Stimulated activated CD8-positive, alpha-beta memory T cell treated with anti-CD3 and anti-CD28 coated beads, Interleukin-15, amount 100 ng/mL, for 1 hour (primary cell): ENCODE data around the gene JTB.

Source experiments
- DNase-seq: peaks from one replicate; pipeline ENCODE4 v3.0.0-alpha.2; 2020; ENCODE audit warnings: low read depth

The JTB gene

DNA sequence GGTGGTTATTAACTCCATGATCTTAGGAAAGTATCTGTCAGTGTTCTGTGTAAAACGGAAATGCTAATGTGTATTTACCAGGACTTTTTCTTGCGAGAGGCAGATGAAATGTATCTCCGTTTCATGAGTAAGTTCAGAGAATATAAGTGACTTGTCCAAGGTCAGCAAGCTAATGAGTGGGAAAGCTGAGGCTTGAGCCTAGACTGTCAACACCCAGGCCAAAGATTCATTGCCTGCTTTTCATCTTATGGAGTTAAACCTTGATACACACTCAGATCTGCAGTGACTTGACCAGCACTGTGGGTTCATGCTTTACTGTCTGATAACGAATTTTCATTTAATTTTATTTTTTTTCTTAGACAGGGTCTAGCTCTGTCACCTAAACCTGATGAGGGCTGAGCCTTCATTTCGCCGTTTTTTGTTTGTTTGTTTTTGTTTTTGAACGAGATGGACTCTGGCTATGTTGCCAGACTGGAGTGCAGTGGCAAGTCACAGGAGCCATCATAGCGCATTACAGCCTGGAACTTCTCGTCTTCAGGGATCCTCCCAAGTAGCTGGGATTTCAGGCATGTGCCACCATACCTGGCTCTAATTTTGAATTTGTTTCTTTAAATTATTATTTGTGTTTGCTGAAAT lies 918 bp upstream of the JTB start:
- no peak for DNase-seq

DNA sequence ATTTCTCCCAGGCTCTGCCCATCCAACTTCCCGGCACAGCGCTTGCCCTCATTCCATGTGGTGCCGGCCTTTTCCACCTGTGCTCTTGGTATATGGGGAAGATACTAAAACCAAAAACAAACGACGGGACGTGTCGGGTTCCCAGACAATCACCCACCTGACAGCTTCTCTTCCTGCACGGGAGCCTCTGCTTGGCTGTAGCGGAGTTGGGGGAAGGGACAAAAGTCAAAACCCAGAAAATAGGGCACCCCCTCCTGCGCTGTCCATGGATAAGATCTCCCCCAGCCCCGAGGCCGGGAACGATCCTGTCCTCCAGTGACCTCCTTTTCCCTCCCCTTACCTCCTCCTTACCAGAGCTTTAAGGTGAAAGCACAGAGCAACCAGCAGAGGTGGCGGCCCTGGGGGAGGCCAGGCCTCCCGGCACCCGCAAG lies 640 bp downstream of the JTB start:
- no peak for DNase-seq

DNA sequence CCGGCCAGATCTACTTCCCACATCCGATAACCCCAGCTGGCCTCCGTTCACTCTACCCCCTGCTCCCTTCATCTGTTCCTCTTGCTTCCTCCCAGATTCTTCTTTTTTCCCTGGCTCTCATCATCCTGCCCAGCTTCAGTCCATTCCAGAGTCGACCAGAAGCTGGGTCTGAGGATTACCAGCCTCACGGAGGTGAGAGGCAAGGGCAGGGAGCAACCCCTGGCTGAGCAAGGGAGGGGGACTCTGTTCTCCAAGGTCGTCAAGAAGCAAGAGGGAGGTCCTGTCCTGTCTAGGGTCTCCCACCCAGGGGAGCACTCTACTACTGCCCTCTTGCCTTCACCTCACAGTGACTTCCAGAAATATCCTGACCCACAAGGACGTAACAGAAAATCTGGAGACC lies 3.9 kb downstream of the JTB start:
- no peak for DNase-seq

DNA sequence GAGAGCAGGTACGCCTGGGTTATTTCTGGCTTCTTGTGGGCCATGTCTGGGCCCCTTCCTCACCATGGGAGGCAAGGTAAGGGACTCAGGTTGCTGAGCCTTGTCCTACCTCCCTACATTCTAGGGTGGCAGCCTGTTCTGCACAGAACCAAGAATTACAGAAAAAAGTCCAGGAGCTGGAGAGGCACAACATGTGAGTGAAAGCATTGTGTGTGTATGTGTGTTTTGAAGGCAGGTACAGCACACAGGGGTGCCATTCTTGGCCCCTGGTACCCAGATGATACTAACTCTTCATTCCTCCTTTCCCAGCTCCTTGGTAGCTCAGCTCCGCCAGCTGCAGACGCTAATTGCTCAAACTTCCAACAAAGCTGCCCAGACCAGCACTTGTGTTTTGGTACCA lies 4.4 kb downstream of the JTB start:
- no peak for DNase-seq

DNA sequence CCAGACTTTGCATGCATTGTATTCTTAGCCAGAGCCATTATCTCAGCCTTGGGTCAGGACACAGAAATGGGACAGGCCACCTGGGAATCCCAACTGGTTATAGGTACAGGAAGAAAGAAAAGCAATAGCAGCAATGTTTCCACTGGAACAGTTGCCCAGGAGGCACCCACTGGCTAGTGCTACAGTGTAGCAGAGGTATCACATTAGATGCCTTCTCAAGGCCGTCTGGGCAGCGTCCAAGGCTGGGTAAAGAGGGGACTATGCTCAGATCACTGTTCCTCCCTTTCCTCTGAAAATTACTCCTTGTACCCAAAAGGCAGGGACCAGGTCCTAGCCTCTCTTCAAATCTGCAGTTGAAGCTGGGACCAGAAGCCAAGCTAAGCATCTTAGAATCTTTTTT lies 7.1 kb downstream of the JTB start:
- no peak for DNase-seq

DNA sequence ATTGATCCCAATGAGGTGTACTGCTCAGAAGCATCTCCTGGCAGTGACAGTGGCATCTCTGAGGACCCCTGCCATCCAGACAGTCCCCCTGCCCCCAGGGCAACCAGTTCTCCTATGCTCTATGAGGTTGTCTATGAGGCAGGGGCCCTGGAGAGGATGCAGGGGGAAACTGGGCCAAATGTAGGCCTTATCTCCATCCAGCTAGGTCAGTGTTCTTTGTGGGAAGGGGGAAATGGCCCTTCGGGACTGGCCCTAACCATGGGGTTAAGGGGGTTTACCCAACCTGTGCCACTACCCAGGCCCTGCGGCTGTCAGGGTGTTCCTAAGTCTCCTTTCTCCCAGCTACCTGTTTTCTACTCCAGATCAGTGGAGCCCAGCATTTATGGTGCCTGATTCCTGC lies 8.5 kb downstream of the JTB start:
- DNase-seq, result no peak

DNA sequence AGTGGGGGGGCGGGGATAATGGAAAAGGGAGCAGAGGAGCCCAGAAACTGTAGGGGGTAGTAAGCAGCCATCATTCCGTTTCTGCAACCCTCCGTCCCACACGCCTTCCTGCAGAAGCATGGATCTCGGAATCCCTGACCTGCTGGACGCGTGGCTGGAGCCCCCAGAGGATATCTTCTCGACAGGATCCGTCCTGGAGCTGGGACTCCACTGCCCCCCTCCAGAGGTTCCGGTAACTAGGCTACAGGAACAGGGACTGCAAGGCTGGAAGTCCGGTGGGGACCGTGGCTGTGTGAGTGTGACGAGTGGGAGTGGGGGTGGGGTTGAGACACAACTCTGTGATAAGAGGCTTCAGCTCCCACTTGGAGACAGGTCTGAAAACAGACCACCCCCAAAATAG lies 9.1 kb downstream of the JTB start:
- no peak for DNase-seq

DNA sequence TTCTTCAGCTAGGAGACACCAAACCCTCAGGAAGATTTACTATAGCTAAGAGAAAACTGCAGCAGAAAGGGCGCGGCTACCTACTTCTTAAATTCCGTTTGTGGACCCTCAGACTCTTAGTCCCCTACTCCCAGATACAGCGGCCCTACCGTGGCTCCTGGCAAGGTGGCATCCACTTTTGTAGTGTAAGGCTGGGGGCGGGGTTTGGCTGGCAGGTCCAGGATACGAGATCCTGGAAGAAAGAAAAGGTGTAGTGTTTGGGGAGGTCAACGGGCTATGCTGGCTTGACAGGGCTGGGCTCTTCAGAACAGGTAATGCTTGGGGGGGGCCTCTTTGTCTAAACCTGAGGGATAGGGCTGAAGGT lies 9.5 kb downstream of the JTB start:
- DNase-seq, result no peak

DNA sequence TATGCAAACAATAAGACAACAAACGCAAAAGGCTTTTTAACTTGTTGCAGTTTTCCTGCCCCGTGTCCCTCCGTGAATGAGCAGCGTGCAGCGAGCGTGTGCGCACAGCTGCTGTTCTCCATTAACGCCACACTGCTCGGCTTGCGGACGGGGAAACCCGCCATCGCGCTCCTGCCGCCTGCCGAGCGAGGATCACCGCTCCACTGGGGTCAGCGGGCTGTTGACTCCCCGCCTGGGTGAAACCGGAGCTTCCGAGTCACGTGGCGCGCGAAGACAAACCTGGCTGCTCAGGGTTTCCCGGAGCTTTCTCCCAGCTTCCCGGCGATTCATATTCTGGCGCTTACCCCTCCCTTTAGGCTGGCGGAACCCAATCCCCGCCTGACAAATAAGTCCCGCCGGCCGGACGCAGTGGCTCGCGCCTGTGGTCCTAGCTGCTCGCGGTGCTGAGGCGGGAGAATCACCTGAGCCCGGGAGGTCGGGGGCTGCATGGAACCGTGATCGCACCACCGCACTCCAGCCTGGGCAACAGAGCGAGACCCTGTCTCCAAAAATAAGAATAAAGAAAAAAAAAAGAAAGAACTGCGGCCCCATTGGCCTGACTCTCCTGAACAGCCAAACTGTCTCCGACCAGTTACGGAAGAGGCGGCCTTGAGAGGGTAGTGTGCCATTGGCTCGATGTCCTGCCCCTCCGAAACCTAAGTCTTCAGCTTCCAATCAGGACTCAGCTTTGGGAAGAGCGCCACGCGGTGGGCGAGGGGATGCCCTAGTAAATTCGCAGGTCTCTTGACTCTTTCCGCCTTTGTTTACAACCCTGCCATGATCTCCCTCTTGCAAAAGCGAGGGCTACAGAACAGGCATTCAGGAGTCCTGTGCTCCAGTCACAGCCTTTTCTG lies 10.1 kb downstream of the JTB start, which contains the start of gene CREB3L4:
TSS of gene CREB3L4 (plus strand) at position 796 of the 893 bp plus-strand sequence. CDS start 624 bp downstream, outside the sequence.
- DNase-seq, result peak; percentile 61

DNA sequence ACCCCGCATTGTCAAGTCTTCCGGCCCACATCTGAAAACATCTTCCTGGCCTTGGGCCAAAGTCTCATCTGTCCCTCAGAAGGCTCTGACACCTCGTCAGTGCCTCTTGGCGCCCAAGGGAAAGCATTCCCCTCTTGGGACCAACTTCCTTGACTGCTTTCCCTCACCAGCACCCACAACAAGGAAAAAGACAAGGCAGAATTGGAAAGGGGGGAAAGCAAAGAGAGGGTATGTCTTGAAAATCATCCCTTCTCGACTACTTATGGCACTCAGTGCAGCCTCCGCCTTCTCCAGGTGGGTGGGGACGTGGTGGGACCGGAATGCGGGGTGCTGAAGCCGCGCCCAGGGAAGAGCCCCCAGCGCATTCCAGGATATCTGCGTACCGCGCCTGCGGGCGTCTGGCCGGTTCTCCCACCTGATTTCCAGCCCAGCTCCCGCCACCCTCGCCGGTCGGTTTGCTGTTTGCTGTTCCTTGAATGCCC lies 13.6 kb downstream of the JTB start:
- no peak for DNase-seq

DNA sequence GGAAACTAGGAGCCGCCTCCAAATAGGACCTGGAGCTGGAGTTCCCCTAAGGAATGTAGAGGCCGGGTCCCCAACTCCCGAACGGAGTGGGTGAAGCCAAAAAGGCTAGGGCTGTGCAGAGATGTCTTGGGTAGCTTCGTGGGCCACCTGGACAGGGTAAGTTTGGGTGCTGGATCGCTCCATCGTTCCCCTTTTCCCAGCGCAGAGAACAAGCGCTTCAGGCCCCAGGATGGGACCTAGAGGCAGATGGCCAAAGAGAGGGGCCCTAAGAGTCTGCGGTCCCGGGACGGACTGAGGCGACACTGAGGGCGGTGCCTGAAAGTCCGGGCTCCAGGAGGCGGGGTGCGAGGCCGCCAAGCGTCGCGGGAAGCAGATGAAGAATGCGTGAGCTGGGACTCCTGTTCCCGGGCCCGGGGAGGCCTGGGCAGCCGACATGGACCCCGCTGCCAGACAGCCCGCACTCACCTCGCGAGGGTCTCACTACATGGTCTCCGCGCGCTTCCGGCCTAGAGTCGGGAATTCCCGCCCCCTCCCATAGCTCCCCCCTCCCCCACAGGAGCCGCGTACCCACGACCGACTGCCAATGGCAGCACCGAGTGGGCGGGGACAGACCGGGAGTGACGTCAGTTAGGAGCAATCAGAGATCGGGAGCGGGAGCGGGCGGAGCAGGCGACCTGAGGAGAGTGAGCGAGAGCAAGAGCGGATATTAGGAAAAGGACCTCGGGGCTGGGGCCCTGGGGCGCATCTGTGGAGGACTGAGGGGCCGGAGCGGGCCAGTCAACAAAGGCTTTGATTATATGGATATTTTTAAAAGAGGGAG lies 14.2 kb downstream of the JTB start, which contains the start of gene SLC39A1:
TSS of gene SLC39A1 (minus strand) at position 508 of the 820 bp plus-strand sequence. CDS start 822 bp downstream, outside the sequence.
- DNase-seq, result peak; percentile 93

DNA sequence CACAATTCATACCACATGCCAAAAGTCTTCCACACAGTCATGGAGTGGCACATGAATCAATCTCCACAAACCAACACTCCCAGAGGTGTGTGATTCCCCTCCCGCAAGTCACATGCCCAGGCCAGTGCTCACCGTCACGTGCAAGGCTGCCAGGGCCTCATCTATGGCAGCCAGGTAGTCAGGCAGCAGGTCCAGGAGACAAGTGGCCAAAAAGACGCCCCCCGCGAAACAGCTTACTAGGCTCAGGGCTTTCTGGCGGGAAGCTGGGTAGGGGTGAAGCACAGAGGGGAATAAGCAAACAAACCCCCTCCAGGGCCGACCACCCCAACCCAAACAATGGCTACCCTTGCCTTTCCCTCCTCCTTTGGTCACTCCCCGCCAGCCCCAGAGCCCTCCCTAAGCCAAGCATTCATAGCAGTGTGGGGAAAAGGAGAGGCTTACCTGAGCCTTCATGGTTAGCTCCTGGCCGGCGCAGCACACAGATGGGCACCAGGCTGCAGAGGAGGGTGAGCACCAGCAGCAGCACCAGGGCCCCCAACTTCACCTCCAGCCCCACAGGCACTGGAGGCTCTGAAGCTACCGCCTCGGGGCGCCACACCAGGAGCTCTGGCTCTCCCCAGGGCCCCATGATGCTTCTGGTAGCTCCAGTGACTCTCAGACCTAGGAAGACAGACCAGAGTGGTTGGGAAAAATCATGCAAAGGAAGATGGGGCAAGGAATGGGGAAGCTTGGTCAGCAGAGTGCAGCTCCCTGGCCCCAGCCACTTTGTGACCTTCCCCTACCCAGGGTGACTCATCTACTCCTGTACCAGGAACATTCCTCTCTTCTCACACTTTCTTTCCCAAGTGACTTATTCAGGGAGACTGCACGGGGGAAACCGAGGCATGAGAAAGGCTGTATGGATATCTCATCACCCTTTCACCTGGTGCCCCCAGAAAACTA lies 15.1 kb downstream of the JTB start:
- DNase-seq, result no peak

DNA sequence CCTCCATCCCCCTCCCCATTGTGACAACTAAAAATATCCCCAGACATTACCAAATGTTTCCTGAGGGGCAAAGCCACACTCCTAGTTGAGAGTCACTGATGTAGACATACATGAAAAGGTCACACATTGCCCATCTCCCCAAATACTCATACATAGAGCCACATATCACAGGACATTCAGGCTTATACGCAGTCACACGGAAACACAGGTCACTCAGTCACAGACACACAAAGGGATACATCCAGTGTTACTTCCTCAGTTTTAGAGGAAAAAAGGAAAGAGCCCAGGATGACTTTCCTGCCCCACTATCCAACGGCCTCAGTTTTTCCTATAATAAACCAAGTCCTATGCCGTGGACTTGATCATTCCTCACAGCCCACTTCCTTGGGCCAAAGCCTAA lies 16.1 kb downstream of the JTB start:
- no peak for DNase-seq

DNA sequence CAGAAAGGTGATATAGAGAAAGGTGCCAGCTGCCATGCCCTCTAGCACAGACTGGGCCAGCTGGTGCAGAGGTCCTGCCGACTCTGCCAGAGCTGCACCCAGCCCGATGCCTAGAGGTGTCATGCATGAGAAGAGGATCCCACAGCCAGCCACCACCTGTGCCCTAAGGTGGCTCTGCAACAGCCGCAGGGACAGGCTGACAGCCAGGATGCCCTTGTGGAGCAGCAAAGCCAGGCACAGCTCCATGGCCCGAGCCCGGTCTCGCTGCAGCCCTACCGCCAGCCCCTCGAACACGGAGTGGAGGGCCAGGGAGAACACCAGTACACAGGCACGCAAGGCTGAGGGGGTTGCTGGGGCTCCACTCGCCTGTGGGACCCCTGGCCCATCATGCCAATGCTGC lies 17.3 kb downstream of the JTB start:
- no peak for DNase-seq

DNA sequence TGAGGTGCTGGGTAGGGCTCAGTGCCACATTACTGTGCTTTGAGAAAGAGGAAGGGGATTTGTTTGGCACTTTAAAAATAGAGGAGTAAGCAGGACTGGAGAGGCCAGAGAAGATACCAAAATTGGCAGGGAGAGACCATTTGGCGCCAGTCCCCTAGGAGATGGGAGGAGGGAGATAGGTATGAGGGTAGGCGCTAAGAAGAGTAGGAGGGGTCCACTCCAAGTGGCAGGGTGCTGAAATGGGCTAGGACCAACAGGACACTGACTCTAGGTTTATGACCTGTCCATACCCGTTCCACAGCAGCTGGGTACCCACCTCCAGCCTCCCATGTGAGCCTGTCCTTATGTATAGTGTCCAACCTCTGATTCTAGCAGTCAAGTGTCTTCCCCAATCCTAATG lies 18.0 kb downstream of the JTB start:
- no peak for DNase-seq

DNA sequence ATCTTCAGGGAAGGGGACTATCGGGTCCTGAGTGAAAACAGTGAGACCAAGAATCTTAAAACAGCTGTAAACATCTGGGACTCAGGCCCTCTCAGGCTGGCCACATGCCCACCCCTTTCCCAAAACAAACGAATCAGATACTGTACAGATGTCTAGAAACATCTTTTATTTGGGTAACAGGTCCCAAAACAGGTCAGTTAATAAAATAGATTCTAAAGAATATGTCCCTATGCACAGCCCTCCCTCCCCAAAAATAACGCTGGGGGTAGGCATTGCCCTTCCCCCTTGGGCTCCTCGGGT lies 18.6 kb downstream of the JTB start:
- DNase-seq, result no peak

DNA sequence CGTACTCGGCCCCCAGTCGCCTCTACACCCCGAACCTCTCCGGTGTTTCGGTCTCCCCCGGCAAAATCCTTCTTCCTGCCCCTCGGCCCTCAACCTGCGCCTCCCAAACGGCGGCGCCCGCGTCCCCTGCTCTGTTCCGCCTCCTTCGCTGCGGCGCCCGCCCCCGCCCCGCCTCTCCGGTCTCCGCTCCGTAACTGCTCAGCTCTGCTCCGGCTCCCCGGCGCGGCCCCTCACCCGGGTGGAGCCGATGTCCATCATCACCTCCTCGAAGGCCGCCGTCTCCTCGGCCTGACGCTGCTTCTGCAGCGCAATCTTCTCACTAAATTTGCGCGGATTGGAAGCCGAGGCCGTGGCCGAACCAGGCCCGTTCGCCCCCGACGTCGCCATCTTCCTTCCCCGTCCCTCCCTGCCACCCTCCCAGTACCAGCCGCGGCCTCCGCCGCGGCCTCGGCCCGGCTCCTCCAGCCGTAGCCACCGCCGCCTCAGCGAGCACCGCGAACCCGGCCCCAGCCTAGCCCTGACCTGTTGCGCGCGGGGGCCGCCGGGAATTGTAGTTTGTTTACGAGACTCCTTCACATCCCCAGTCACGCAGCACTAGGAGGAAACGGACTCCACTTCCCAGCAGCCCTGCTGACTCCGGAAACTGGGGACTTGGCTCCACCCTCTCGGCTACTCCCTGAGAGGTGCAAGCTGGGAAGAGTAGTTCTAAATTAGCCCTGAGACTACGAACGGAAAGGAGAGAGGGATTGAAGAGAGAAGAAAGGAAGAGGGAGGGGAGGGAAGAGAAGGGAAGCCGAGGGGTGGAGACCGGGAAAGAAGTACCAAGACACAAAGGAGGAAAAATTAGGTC lies 19.1 kb downstream of the JTB start, which contains the start of gene CRTC2:
TSS of gene CRTC2 (minus strand) at position 502 of the 850 bp plus-strand sequence. CDS start at position 387, 115 bp downstream.
- peak; percentile 96 for DNase-seq

DNA sequence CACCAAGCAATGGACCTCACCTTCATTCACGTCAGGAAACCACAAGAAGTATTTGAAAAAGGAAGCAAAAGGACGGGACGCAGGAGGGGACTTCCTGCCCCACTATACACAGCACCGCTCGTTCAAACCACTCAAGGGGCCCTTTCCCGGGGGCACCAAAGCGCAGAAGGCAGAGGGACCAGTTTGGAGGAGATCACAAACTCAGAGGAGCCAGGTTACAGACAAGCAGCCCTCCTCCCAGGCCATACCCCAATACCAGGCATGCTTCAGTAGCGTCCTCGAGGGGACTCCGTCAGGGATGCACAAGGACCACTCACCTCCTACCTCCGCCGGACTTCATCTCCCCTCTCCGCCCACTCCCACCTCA lies 19.7 kb downstream of the JTB start:
- no peak for DNase-seq

DNA sequence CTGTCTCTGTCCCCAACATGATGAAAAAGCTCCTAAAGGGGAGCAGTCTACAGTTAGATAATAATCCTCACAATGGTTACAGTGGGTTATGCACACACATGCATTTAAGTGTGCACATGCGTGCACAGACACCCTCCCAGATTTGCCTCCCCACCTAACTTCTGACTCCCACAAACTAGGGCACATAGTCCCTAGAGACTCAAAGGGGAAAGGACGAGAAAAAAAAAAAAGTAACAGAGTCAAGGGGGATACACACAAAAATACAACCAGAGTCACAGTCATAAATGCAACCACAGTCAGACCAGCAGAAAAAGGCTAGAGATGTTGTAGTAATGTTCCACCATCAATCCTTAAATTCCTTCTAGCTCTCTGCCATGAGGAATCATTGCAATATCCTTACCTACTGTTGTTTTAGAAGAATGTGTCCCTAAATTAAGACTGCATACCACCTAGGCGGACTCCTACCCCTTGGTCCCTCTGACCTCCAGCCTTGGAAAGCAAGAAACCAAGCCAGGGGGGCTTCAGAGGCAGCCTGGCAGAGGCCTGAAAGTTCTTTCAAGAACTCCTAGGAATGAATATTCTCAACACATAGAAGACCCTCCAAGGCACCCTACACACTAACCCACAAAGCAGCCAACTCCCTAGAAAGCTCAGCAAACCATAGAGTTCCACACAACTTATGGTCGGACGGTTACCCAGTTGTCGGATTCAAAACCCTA lies 20.3 kb downstream of the JTB start:
- DNase-seq, result no peak

DNA sequence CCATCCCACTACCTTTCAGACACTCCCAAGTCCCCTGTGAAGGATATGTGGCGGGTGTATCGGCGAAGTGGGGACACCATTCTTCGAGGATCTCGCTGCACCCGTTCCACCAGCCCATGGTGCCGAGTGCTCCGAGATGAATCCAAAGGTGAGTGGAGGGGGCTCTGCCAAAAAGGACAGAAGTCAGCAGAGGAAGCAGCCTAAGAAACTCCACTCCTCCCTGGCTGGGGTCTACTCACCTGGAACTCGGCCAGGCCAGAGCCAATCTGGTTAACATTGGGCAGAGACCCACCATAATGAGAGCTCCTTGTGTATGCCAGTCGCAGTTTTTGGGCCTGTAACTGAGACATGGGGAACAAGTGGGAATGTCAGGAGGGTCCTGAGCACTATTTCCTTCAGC lies 22.6 kb downstream of the JTB start:
- DNase-seq, result no peak
